MV-4-11 (cell line): ENCODE measurements around the gene RABGAP1L.
"Not testable (repeated sequence)": the region's sequence is repeated elsewhere in the genome, so short reads cannot be mapped to it uniquely, and the experiment has no call there.

ENCODE experiments used
- DNase-seq: peaks from one replicate; lab custom pipeline; 2025; lab: John Stamatoyannopoulos, UW

Gene RABGAP1L

GRCh38 chr1:174580801-174581200, 421.5 kb downstream of the RABGAP1L start:
- no peak for DNase-seq

GRCh38 chr1:174583316-174583715, 424.0 kb downstream of the RABGAP1L start:
- DNase-seq, result no peak

GRCh38 chr1:174584071-174584470, 424.8 kb downstream of the RABGAP1L start:
- no peak for DNase-seq

GRCh38 chr1:174588618-174589017, 429.3 kb downstream of the RABGAP1L start:
- not testable (repeated sequence) for DNase-seq

GRCh38 chr1:174605198-174605597, 445.9 kb downstream of the RABGAP1L start:
- DNase-seq, result no peak

GRCh38 chr1:174606471-174606870, 447.2 kb downstream of the RABGAP1L start:
- DNase-seq, result no peak

GRCh38 chr1:174617905-174618304, 458.6 kb downstream of the RABGAP1L start:
- DNase-seq, result not testable (repeated sequence)

GRCh38 chr1:174623324-174624035, 464.2 kb downstream of the RABGAP1L start:
- DNase-seq, result no peak

GRCh38 chr1:174626031-174627025, 467.0 kb downstream of the RABGAP1L start:
- no peak for DNase-seq

- no peak for DNase-seq
Measured at GRCh38 chr1:174637487-174637886, 478.2 kb downstream of the RABGAP1L start.

- no peak for DNase-seq
Measured at GRCh38 chr1:174639461-174639860, 480.1 kb downstream of the RABGAP1L start.

- DNase-seq, result no peak
Measured at GRCh38 chr1:174640783-174641182, 481.5 kb downstream of the RABGAP1L start.

- no peak for DNase-seq
Measured at GRCh38 chr1:174642393-174642792, 483.1 kb downstream of the RABGAP1L start.

GRCh38 chr1:174643206-174643605, 483.9 kb downstream of the RABGAP1L start:
- DNase-seq, result no peak

GRCh38 chr1:174649572-174649971, 490.3 kb downstream of the RABGAP1L start:
- DNase-seq, result peak; percentile 33

- no peak for DNase-seq
Measured at GRCh38 chr1:174652569-174653280, 493.4 kb downstream of the RABGAP1L start.

GRCh38 chr1:174654560-174654959, 495.2 kb downstream of the RABGAP1L start:
- no peak for DNase-seq

- no peak for DNase-seq
Measured at GRCh38 chr1:174656409-174657059, 497.2 kb downstream of the RABGAP1L start.

GRCh38 chr1:174657411-174657810, 498.1 kb downstream of the RABGAP1L start:
- DNase-seq, result no peak

GRCh38 chr1:174657893-174658292, 498.6 kb downstream of the RABGAP1L start:
- DNase-seq, result no peak

GRCh38 chr1:174659823-174660222, 500.5 kb downstream of the RABGAP1L start:
- DNase-seq, result no peak

GRCh38 chr1:174660476-174660875, 501.2 kb downstream of the RABGAP1L start:
- no peak for DNase-seq
